Endodermal cell (in vitro differentiated cells): ENCODE measurements around the gene DTD1. TPM values are rescaled to one million over a fixed set of nuclear protein-coding genes. Genes with fewer than 3 reads are reported as not detected.
A peak's percentile ranks its signal among the peaks of the same experiment; 100 is the strongest.

Experiments used
- DNase-seq: peaks from one replicate; pipeline ENCODE4 v3.0.0-alpha.2; 2017
- H3K27ac ChIP-seq: 2 replicates; pipeline ENCODE4 v1.5.1; 2013; ENCODE audit warnings: mild to moderate bottlenecking, low read depth, low read length, moderate library complexity
- H3K27me3 ChIP-seq: 2 replicates; pipeline ENCODE4 v1.6.1; 2013; ENCODE audit warnings: mild to moderate bottlenecking, low read length, moderate library complexity; ENCODE audit not compliant: insufficient read depth, control insufficient read depth, poor library complexity, severe bottlenecking
- H3K36me3 ChIP-seq: 2 replicates; pipeline ENCODE4 v1.7.0; 2013; ENCODE audit warnings: mild to moderate bottlenecking, low read length, moderate library complexity; ENCODE audit not compliant: control insufficient read depth, insufficient read depth
- H3K4me1 ChIP-seq: one replicate; pipeline ENCODE4 v1.7.0; 2013; ENCODE audit warnings: low read length; ENCODE audit not compliant: control insufficient read depth, insufficient read depth
- H3K4me3 ChIP-seq: 2 replicates; pipeline ENCODE4 v1.5.1; 2013; ENCODE audit warnings: mild to moderate bottlenecking, low read length, moderate library complexity
- H3K9ac ChIP-seq: 2 replicates; pipeline ENCODE4 v1.6.1; 2013; ENCODE audit warnings: mild to moderate bottlenecking, low read length, moderate library complexity; ENCODE audit not compliant: poor library complexity, severe bottlenecking; ENCODE audit errors: extremely low read depth
- H3K9me3 ChIP-seq: 2 replicates; pipeline ENCODE4 v1.6.1; 2013; ENCODE audit warnings: mild to moderate bottlenecking, low read length, moderate library complexity; ENCODE audit not compliant: control insufficient read depth
- H3K27ac Mint-ChIP-seq: 2 replicates; pipeline ENCODE4 v1.8.0; 2020; ENCODE audit warnings: mixed read lengths
- H3K27me3 Mint-ChIP-seq: 2 replicates; pipeline ENCODE4 v1.8.0; 2021; ENCODE audit warnings: mild to moderate bottlenecking, mixed read lengths; ENCODE audit not compliant: insufficient read depth
- H3K36me3 Mint-ChIP-seq: 2 replicates; pipeline ENCODE4 v1.8.0; 2020; ENCODE audit warnings: low read depth, mixed read lengths
- H3K4me1 Mint-ChIP-seq: 2 replicates; pipeline ENCODE4 v1.8.0; 2020; ENCODE audit warnings: mixed read lengths
- H3K4me3 Mint-ChIP-seq: 2 replicates; pipeline ENCODE4 v1.8.0; 2020; ENCODE audit warnings: mild to moderate bottlenecking, moderate library complexity, mixed read lengths
- H3K9me3 Mint-ChIP-seq: 2 replicates; pipeline ENCODE4 v1.8.0; 2020; ENCODE audit warnings: mild to moderate bottlenecking, mixed read lengths
- CTCF ChIP-seq: fragments of 200-600 bp; sonication (generic); conservative IDR thresholded peaks from 2 replicates; pipeline ENCODE4 v1.5.0; 2021; ENCODE audit warnings: antibody characterized with exemption, mild to moderate bottlenecking
- WGBS, 2 experiments: methylation state at CpG; one replicate each; pipeline versions ENCODE4 v1.1.5 to v1.1.7; 2013; ENCODE audit warnings: missing lambda C conversion rate in 2 of 2, mixed read lengths in 1 of 2; ENCODE audit not compliant: insufficient coverage in 1 of 2, insufficient read length in 1 of 2; 5-methylcytosine and 5-hydroxymethylcytosine counted together
- total RNA-seq, 2 donors: library from RNA; stranded (reverse); fragmentation: NEBNext Ultra II Directional in 1 of 2; extraction: Animal tissue kit (Norgen Biotek cat#: 25700) in 1 of 2; gene quantifications; 2 replicates in 1 of 2; 3 replicates in 1 of 2; pipeline ENCODE4 v1.2.1, GENCODE V29; 2021

The DTD1 gene
- total RNA-seq, 2 donors from 2014 or later = 34.2 to 44.0 TPM

DNA sequence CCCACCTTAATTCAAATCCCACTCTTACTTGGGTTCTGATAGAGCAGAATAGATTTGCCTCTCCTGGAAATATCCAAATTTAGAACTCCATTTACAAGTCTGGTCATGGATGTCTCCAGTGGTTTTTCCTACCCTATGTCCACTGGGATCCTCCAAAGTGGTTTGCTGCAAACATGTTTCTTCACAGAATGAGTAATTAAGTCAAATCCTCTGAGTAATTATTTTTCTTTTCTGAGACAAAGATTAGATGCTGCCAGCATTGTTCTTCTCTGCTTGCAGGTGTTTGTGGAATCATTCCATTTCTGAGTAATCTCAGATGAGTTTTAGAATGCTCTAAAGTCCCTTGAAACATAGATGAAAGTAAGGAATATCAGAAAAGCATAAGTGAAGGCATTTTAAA, 21.9 kb downstream of the DTD1 start:
- no peak overlapping the region for H3K4me3 Mint-ChIP-seq
- no peak for DNase-seq
- Histone ChIP-seq H3K4me1 (no peaks in the 10 kb centered on the region), H3K9ac (no peak overlapping the region), H3K27ac (no peak overlapping the region), H3K36me3 (no peaks in the 10 kb centered on the region), H3K4me3 (no peak overlapping the region), H3K27me3 (no peaks in the 10 kb centered on the region), H3K9me3 (no peaks in the 10 kb centered on the region)
- TF ChIP-seq CTCF = no peak
- no peak overlapping the region for H3K27ac Mint-ChIP-seq
- no peaks in the 10 kb centered on the region for H3K27me3 Mint-ChIP-seq
- peaks cover 8% of the 10 kb centered on the region for H3K36me3 Mint-ChIP-seq
- H3K4me1 Mint-ChIP-seq = no peaks in the 10 kb centered on the region
- H3K9me3 Mint-ChIP-seq = no peaks in the 10 kb centered on the region

DNA sequence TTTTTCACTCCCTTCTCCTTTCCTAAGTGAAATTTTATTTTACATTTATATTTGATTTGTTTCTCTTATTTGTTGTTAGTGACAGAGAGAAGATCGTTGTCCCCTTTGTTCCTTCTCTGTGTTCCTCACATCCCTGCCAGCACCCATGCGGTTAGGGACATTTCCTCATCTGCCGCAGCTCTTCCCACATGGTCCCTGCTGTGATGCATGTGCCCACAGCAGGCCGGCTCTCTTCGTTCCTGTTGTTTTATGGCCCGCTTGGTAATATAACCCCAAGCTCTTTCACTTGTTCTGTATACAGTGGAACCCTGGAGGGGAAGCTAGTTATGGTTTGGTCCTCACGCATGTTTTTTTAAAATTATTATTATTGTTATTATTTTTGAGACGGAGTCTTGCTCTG, 23.6 kb downstream of the DTD1 start:
- no peaks in the 10 kb centered on the region for H3K9me3 ChIP-seq
- 82% methylated on average over 2 to 8 of the region's 8 CpGs for WGBS, 2 experiments
- no peaks in the 10 kb centered on the region for H3K4me1 ChIP-seq
- no peaks in the 10 kb centered on the region for H3K36me3 ChIP-seq
- H3K27ac ChIP-seq = no peak overlapping the region
- H3K36me3 Mint-ChIP-seq = peaks cover 11% of the 10 kb centered on the region
- H3K9ac ChIP-seq = no peak overlapping the region
- H3K4me1 Mint-ChIP-seq = no peaks in the 10 kb centered on the region
- H3K4me3 ChIP-seq = no peak overlapping the region
- H3K27ac Mint-ChIP-seq = no peak overlapping the region
- H3K9me3 Mint-ChIP-seq = no peaks in the 10 kb centered on the region
- DNase-seq = peak; percentile 51
- no peak overlapping the region for H3K4me3 Mint-ChIP-seq
- no peaks in the 10 kb centered on the region for H3K27me3 Mint-ChIP-seq
- H3K27me3 ChIP-seq = no peaks in the 10 kb centered on the region
- TF ChIP-seq CTCF = no peak

GRCh38 chr20:18613553-18613952, 25.7 kb downstream of the DTD1 start:
- TF ChIP-seq CTCF = peak; percentile 18

More at GRCh38 chr20:18613553-18613952, 25.7 kb downstream of the DTD1 start:
- no peak overlapping the region for H3K27ac Mint-ChIP-seq
- peaks cover 14% of the 10 kb centered on the region for H3K36me3 Mint-ChIP-seq
- no peaks in the 10 kb centered on the region for H3K4me1 Mint-ChIP-seq
- Histone ChIP-seq H3K9ac (no peak overlapping the region), H3K36me3 (no peaks in the 10 kb centered on the region), H3K9me3 (no peaks in the 10 kb centered on the region), H3K27ac (no peak overlapping the region), H3K4me1 (no peaks in the 10 kb centered on the region), H3K4me3 (no peak overlapping the region), H3K27me3 (no peaks in the 10 kb centered on the region)
- H3K4me3 Mint-ChIP-seq = no peak overlapping the region
- H3K27me3 Mint-ChIP-seq = no peaks in the 10 kb centered on the region
- WGBS, 2 experiments = 88% methylated on average over 1 of the region's 2 CpGs; no CpG with 5 or more reads in 1 of the 2 experiments
- H3K9me3 Mint-ChIP-seq = no peaks in the 10 kb centered on the region
- DNase-seq = no peak
